ENCODE data around the gene ANKRD29.
A peak's percentile ranks its signal among the peaks of the same experiment; 100 is the strongest.

The ANKRD29 gene

GRCh38 chr18:23710946-23711345 lies 48.2 kb upstream of the ANKRD29 start:
- Histone ChIP-seq H3K9ac (ENCODE audit: low read depth, low read length, poor library complexity, severe bottlenecking) (no peak overlapping the region), H3F3A (ENCODE audit: low read depth) (no peaks in the 10 kb centered on the region), H3K4me1 (ENCODE audit: insufficient read depth, low read length, poor library complexity, severe bottlenecking) (peaks cover 39% of the 10 kb centered on the region), H3K27me3 (ENCODE audit: insufficient read depth, low read length, poor library complexity, severe bottlenecking) (no peaks in the 10 kb centered on the region), H3K79me2 (ENCODE audit: insufficient read depth, low read length) (no peaks in the 10 kb centered on the region), H3K4me2 (ENCODE audit: low read depth, low read length, poor library complexity, severe bottlenecking) (peak overlapping the region; percentile 52), H4K20me1 (ENCODE audit: insufficient read depth, low read length, poor library complexity, severe bottlenecking) (no peaks in the 10 kb centered on the region), H3K36me3 (ENCODE audit: insufficient read depth, low read length) (no peaks in the 10 kb centered on the region), H2AFZ (ENCODE audit: low read length) (no peak overlapping the region), H3K9me3 (ENCODE audit: insufficient read depth, low read depth, low read length) (no peaks in the 10 kb centered on the region), H3K4me3 (ENCODE audit: low read length, poor library complexity, severe bottlenecking) (no peak overlapping the region), H3K9me2 (replicated peaks; ENCODE audit: low read depth, low read length) (no peaks in the 10 kb centered on the region)
- no peak for TF ChIP-seq EZH2phosphoT487 (IDR thresholded peaks at IDR 0.05; ENCODE audit: borderline replicate concordance)
- TF ChIP-seq, protein P1, sequence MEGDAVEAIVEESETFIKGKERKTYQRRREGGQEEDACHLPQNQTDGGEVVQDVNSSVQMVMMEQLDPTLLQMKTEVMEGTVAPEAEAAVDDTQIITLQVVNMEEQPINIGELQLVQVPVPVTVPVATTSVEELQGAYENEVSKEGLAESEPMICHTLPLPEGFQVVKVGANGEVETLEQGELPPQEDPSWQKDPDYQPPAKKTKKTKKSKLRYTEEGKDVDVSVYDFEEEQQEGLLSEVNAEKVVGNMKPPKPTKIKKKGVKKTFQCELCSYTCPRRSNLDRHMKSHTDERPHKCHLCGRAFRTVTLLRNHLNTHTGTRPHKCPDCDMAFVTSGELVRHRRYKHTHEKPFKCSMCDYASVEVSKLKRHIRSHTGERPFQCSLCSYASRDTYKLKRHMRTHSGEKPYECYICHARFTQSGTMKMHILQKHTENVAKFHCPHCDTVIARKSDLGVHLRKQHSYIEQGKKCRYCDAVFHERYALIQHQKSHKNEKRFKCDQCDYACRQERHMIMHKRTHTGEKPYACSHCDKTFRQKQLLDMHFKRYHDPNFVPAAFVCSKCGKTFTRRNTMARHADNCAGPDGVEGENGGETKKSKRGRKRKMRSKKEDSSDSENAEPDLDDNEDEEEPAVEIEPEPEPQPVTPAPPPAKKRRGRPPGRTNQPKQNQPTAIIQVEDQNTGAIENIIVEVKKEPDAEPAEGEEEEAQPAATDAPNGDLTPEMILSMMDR (conservative IDR thresholded peaks at IDR 0.05; ENCODE audit: low read length), result no peak

DNA sequence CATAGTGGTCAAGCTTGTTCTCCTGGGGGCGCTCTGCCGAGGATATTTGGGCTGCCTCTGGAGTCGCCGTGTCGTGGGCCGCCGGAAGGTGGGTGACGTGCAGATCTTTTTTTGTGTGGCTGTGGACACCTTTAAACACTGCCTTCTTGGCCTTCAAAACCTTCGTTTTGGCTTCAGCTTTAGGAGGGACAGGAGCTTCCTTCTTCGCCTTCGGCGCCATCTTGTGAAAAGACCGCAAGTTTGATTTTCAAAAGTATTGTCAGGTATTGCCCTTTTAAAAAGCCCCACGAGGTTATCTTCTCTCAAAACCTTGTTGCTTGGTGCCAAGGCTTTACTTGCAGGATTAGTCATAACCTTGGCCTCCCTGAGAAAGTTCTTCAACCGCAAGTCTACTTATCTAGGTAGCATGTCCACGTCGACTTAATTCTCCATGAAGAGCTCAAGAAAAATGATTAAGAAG lies 47.4 kb upstream of the ANKRD29 start:
- Histone ChIP-seq H2AFZ (ENCODE audit: low read length) (0 out of 2 replicates have a peak overlapping the region, but pooled peaks have one; percentile 22), H3K4me2 (ENCODE audit: low read depth, low read length, poor library complexity, severe bottlenecking) (no peak overlapping the region), H3K4me1 (ENCODE audit: insufficient read depth, low read length, poor library complexity, severe bottlenecking) (peaks cover 35% of the 10 kb centered on the region), H3K36me3 (ENCODE audit: insufficient read depth, low read length) (no peaks in the 10 kb centered on the region), H3K79me2 (ENCODE audit: insufficient read depth, low read length) (no peaks in the 10 kb centered on the region), H3K9me3 (ENCODE audit: insufficient read depth, low read depth, low read length) (no peaks in the 10 kb centered on the region), H3K27me3 (ENCODE audit: insufficient read depth, low read length, poor library complexity, severe bottlenecking) (no peaks in the 10 kb centered on the region), H3F3A (ENCODE audit: low read depth) (no peaks in the 10 kb centered on the region), H4K20me1 (ENCODE audit: insufficient read depth, low read length, poor library complexity, severe bottlenecking) (no peaks in the 10 kb centered on the region), H3K9me2 (replicated peaks; ENCODE audit: low read depth, low read length) (no peaks in the 10 kb centered on the region), H3K9ac (ENCODE audit: low read depth, low read length, poor library complexity, severe bottlenecking) (no peak overlapping the region), H3K4me3 (ENCODE audit: low read length, poor library complexity, severe bottlenecking) (no peak overlapping the region)
- no peak for TF ChIP-seq EZH2phosphoT487 (IDR thresholded peaks at IDR 0.05; ENCODE audit: borderline replicate concordance)
- TF ChIP-seq, protein P1 (conservative IDR thresholded peaks at IDR 0.05; ENCODE audit: low read length), result 0 out of 2 replicates have a peak, but pooled peaks have one; percentile 9

DNA sequence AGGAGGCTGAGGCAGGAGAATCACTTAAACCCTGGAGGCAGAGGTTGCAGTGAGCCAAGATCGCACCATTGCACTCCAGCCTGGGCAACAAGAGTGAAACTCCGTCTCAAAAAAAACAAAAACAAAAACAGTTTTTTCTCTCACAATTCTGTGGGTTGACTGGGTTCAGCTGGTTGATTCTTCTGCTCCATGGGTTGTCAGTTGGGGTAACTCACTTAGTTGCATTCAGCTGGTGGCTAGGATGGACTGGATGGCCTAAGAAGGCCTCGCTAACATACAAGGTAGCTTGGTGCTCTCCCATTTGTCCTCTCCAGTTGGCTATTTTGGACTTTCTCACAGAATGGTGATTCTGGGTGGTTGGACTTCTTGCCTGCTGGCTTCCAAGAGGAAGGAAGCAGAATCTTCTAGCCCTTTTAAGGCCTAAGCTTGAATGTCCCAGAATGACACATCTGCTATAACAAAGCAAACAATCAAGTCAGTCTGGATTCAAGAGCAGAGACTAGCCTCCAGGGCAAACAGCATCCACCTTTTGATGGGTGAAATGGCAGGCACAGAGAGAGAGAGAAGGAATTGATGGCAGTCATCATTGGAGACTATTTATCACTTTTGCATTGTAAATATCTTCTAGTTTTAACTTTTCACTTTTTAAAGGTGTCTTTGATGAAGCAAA lies 44.4 kb upstream of the ANKRD29 start:
- peaks cover 21% of the 10 kb centered on the region for H3K4me1 ChIP-seq (ENCODE audit: insufficient read depth, low read length, poor library complexity, severe bottlenecking)
- H3K79me2 ChIP-seq (ENCODE audit: insufficient read depth, low read length), result no peaks in the 10 kb centered on the region
- no peaks in the 10 kb centered on the region for H3K9me3 ChIP-seq (ENCODE audit: insufficient read depth, low read depth, low read length)
- H3F3A ChIP-seq (ENCODE audit: low read depth), result no peaks in the 10 kb centered on the region
- H4K20me1 ChIP-seq (ENCODE audit: insufficient read depth, low read length, poor library complexity, severe bottlenecking), result no peaks in the 10 kb centered on the region
- H3K9ac ChIP-seq (ENCODE audit: low read depth, low read length, poor library complexity, severe bottlenecking), result no peak overlapping the region
- H3K27me3 ChIP-seq (ENCODE audit: insufficient read depth, low read length, poor library complexity, severe bottlenecking), result no peaks in the 10 kb centered on the region
- no peak overlapping the region for H2AFZ ChIP-seq (ENCODE audit: low read length)
- H3K36me3 ChIP-seq (ENCODE audit: insufficient read depth, low read length), result no peaks in the 10 kb centered on the region
- TF ChIP-seq EZH2phosphoT487 (IDR thresholded peaks at IDR 0.05; ENCODE audit: borderline replicate concordance), result no peak
- TF ChIP-seq, protein P1 (conservative IDR thresholded peaks at IDR 0.05; ENCODE audit: low read length), result no peak
- no peak overlapping the region for H3K4me3 ChIP-seq (ENCODE audit: low read length, poor library complexity, severe bottlenecking)
- no peaks in the 10 kb centered on the region for H3K9me2 ChIP-seq (replicated peaks; ENCODE audit: low read depth, low read length)
- H3K4me2 ChIP-seq (ENCODE audit: low read depth, low read length, poor library complexity, severe bottlenecking), result no peak overlapping the region

Data from Loucy (cell line).